ENCODE measurements around the gene SAMD10. TPM values are rescaled to one million over a fixed set of nuclear protein-coding genes. Genes with fewer than 3 reads are reported as not detected.

The SAMD10 gene
- total and polyA plus RNA-seq, 7 experiments from 2014 or later: 10.2 to 37.8 (median 14.2) TPM

- H3K27ac ChIP-seq (ENCODE audit: low read depth, low read length): no peak overlapping the region
- Mint-ChIP-seq H3K4me1 (peaks cover 27 to 58% (median 42%) of the 10 kb centered on the region in 7 donors), H3K9me3 (no peaks in the 10 kb centered on the region), H3K27ac (no peak overlapping the region), H3K36me3 (peaks cover 0 to 14% (median 0%) of the 10 kb centered on the region in 5 donors), H3K27me3 (no peaks in the 10 kb centered on the region), H3K4me3 (no peak overlapping the region)
- ChIA-PET POLR2A (interaction anchor here (0.8 kb wide), 1 partner anchor 47 kb away, joined by 3 read pairs; no protein-coding TSS in a partner anchor), CTCF (no interaction called here)
- intact Hi-C loops (cut with micrococcal nuclease): no loop called here
- ATAC-seq: no peak
- DNase-seq: peak in 1 of 9 donors; percentile 7
- peaks cover 30 to 39% of the 10 kb centered on the region in 2 donors for H3K4me1 ChIP-seq (ENCODE audit: control insufficient read depth in 2 of 2, insufficient read depth in 2 of 2, low read length in 2 of 2)
- H3K9me3 ChIP-seq (ENCODE audit: control insufficient read depth in 2 of 3, low read length in 3 of 3): no peaks in the 10 kb centered on the region
- peaks cover 0 to 57% (median 13%) of the 10 kb centered on the region in 3 experiments for H3K36me3 ChIP-seq (ENCODE audit: control insufficient read depth in 2 of 3, insufficient read depth in 3 of 3, low read length in 3 of 3)
- H3K27me3 ChIP-seq (ENCODE audit: control insufficient read depth in 2 of 2, insufficient read depth in 2 of 2, low read length in 2 of 2): no peaks in the 10 kb centered on the region
- H3K4me3 ChIP-seq (ENCODE audit: low read length): no peak overlapping the region
Observed at GRCh38 chr20:63944078-63944941, 35.1 kb downstream of the SAMD10 start.

GRCh38 chr20:63943808-63944077 is 35.7 kb downstream of the SAMD10 start:
- Histone ChIP-seq H3K36me3 (ENCODE audit: control insufficient read depth in 2 of 3, insufficient read depth in 3 of 3, low read length in 3 of 3) (peaks cover 0 to 61% (median 13%) of the 10 kb centered on the region in 3 experiments), H3K4me1 (ENCODE audit: control insufficient read depth in 2 of 2, insufficient read depth in 2 of 2, low read length in 2 of 2) (peaks cover 24 to 34% of the 10 kb centered on the region in 2 donors), H3K27me3 (ENCODE audit: control insufficient read depth in 2 of 2, insufficient read depth in 2 of 2, low read length in 2 of 2) (no peaks in the 10 kb centered on the region), H3K4me3 (ENCODE audit: low read length) (no peak overlapping the region), H3K9me3 (ENCODE audit: control insufficient read depth in 2 of 3, low read length in 3 of 3) (no peaks in the 10 kb centered on the region), H3K27ac (ENCODE audit: low read depth, low read length) (no peak overlapping the region)
- ATAC-seq (no peak), DNase-seq (no peak)
- intact Hi-C loops (cut with micrococcal nuclease): no loop called here
- ChIA-PET CTCF (no interaction called here), POLR2A (interaction anchor here (0.6 to 2.1 kb wide), 3 partner anchors 11 to 48 kb away, joined by 5 to 9 read pairs (median 6); partner anchors contain the start of gene UCKL1)
- Mint-ChIP-seq H3K9me3 (no peaks in the 10 kb centered on the region), H3K27ac (no peak overlapping the region), H3K27me3 (no peaks in the 10 kb centered on the region), H3K4me1 (peaks cover 21 to 52% (median 37%) of the 10 kb centered on the region in 7 donors), H3K4me3 (no peak overlapping the region), H3K36me3 (peaks cover 0 to 14% (median 0%) of the 10 kb centered on the region in 5 donors)

DNA sequence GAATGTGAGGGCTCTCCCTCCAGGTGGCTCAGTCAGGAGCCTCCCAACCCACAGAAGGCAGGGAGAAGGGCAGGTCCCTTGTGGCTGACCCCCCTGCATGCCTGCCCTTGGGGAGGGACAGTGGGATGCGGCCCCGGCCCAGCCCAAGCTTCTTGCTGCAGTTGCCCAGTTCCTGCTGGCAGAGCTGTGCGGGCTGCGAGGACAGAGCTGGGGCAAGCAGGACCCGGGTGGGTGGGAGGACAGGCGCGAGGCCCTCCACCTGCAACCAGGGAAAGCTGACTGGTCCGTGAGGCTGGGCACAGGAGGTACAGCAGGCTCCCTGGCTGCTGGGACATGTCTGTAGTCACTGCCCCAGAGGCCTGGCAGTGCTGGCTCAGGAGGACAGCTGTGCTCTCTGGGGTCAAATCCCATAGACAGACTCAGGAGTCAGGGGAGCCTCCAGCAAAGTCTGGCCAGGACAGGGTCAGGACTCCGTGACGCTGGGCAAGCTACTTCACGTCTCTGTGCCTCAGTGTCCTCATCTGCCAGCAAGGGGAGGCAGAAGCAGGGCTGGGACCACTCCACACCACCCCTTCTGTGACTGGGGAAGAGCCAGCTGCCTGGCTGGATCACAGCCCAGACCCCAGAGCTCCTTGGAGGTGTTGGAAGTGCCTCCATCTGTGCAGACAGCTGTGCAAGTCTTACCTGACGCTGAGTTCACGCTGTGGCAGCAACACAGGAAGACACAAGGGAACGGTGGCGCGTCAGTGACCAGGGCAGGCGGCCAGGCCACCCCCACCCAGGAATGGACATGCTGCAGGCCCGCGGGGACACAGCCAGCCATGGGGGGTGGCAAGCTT is 36.3 kb downstream of the SAMD10 start:
- H3K36me3 Mint-ChIP-seq: peaks cover 0 to 12% (median 0%) of the 10 kb centered on the region in 5 donors
- POLR2A ChIA-PET: interaction anchor here (0.6 to 2.1 kb wide), 4 partner anchors 12 to 85 kb away, joined by 3 to 9 read pairs (median 6); partner anchors contain the start of gene UCKL1
- no peaks in the 10 kb centered on the region for H3K9me3 Mint-ChIP-seq

DNA sequence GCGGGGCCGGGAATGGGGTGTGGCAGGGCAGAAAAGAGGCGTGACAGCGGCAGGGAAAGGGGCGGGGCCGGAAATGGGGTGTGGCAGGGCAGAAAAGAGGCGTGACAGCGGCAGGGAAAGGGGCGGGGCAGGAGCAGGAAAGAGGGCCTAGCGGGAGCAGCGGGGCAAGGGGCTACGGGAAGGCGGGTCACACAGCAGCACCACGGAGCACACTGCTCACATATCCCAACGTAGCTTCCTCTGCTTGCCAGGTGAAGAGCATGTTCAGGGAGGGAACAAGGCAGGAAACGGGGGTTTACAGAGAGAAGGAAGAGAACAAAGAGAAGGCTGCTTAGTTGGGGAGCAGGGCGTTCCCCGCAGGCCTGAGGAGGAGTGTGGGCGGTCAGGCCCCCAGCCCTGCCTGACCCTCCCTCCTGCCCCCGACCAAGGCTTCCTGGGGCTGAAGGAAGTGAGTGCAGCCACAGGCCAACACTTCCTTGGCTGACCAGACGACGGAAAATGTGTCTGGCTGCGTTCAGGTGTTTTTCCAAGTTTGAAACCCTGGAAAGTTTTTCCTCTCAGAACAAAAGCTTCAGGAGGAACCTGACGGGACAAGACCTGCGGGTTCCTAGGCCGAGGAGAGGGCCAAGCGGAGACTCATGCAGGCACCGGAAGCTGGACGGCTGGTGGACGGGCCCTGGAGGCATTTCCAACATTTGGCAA is 37.0 kb downstream of the SAMD10 start:
- intact Hi-C loops (cut with micrococcal nuclease): no loop called here
- peaks cover 0 to 16% (median 0%) of the 10 kb centered on the region in 5 donors for H3K36me3 Mint-ChIP-seq
- peak overlapping the region; percentile 32 to 90 (median 84) for H3K27ac Mint-ChIP-seq
- DNase-seq: peak in 6 of 9 donors; percentile 10 to 62 (median 26)
- H3K4me1 Mint-ChIP-seq: peaks cover 8 to 40% (median 23%) of the 10 kb centered on the region in 7 donors
- peak; percentile 2 for ATAC-seq
- peak overlapping the region in 7 of 10 donors; percentile 12 to 77 (median 54) for H3K4me3 Mint-ChIP-seq
- no peaks in the 10 kb centered on the region for H3K27me3 Mint-ChIP-seq
- CTCF ChIA-PET: no interaction called here
- no peaks in the 10 kb centered on the region for H3K27me3 ChIP-seq (ENCODE audit: control insufficient read depth in 2 of 2, insufficient read depth in 2 of 2, low read length in 2 of 2)
- POLR2A ChIA-PET: interaction anchor here (2.1 kb wide), 2 partner anchors 14 to 47 kb away, joined by 5 to 9 read pairs; partner anchors contain the start of gene UCKL1
- H3K9me3 ChIP-seq (ENCODE audit: control insufficient read depth in 2 of 3, low read length in 3 of 3): no peaks in the 10 kb centered on the region
- peaks cover 11 to 20% of the 10 kb centered on the region in 2 donors for H3K4me1 ChIP-seq (ENCODE audit: control insufficient read depth in 2 of 2, insufficient read depth in 2 of 2, low read length in 2 of 2)
- H3K36me3 ChIP-seq (ENCODE audit: control insufficient read depth in 2 of 3, insufficient read depth in 3 of 3, low read length in 3 of 3): peaks cover 0 to 62% (median 13%) of the 10 kb centered on the region in 3 experiments
- no peaks in the 10 kb centered on the region for H3K9me3 Mint-ChIP-seq
- peak overlapping the region; percentile 66 for H3K27ac ChIP-seq (ENCODE audit: low read depth, low read length)
- no peak overlapping the region for H3K4me3 ChIP-seq (ENCODE audit: low read length)

More for the DNA sequence above, 36.3 kb downstream of the SAMD10 start:
- no peak overlapping the region for H3K4me3 ChIP-seq (ENCODE audit: low read length)
- peaks cover 0 to 62% (median 13%) of the 10 kb centered on the region in 3 experiments for H3K36me3 ChIP-seq (ENCODE audit: control insufficient read depth in 2 of 3, insufficient read depth in 3 of 3, low read length in 3 of 3)
- peaks cover 19 to 28% of the 10 kb centered on the region in 2 donors for H3K4me1 ChIP-seq (ENCODE audit: control insufficient read depth in 2 of 2, insufficient read depth in 2 of 2, low read length in 2 of 2)
- CTCF ChIA-PET: interaction anchor here (0.6 kb wide), 1 partner anchor 135 kb away, joined by 3 read pairs; no protein-coding TSS in a partner anchor
- H3K27ac ChIP-seq (ENCODE audit: low read depth, low read length): peak overlapping the region; percentile 66
- no peaks in the 10 kb centered on the region for H3K27me3 Mint-ChIP-seq
- no peaks in the 10 kb centered on the region for H3K27me3 ChIP-seq (ENCODE audit: control insufficient read depth in 2 of 2, insufficient read depth in 2 of 2, low read length in 2 of 2)
- H3K27ac Mint-ChIP-seq: peak overlapping the region in 3 of 9 donors; percentile 51 to 90 (median 69)
- intact Hi-C loops (cut with micrococcal nuclease): no loop called here
- H3K9me3 ChIP-seq (ENCODE audit: control insufficient read depth in 2 of 3, low read length in 3 of 3): no peaks in the 10 kb centered on the region
- H3K4me1 Mint-ChIP-seq: peaks cover 15 to 47% (median 31%) of the 10 kb centered on the region in 7 donors
- H3K4me3 Mint-ChIP-seq: no peak overlapping the region
- ATAC-seq: no peak
- peak in 2 of 9 donors; percentile 6 to 8 for DNase-seq

GRCh38 chr20:63941282-63942081 is 38.0 kb downstream of the SAMD10 start:
- ATAC-seq (peak; percentile 92), DNase-seq (peak; percentile 51 to 81 (median 71))
- H3K4me1 ChIP-seq (ENCODE audit: control insufficient read depth in 2 of 2, insufficient read depth in 2 of 2, low read length in 2 of 2): peaks cover 7 to 16% of the 10 kb centered on the region in 2 donors
- Mint-ChIP-seq H3K4me3 (peak overlapping the region in 6 of 10 donors; percentile 17 to 75 (median 66)), H3K36me3 (peaks cover 0 to 16% (median 0%) of the 10 kb centered on the region in 5 donors), H3K27me3 (no peaks in the 10 kb centered on the region), H3K9me3 (peaks cover 0 to under 1% (median 0%) of the 10 kb centered on the region in 11 donors), H3K27ac (peak overlapping the region in 8 of 9 donors; percentile 59 to 92 (median 86)), H3K4me1 (peaks cover 0 to 33% (median 17%) of the 10 kb centered on the region in 7 donors)
- ChIA-PET CTCF (no interaction called here), POLR2A (interaction anchor here (0.6 to 2.1 kb wide), 4 partner anchors 15 to 467 kb away, joined by 3 to 9 read pairs (median 4); partner anchors contain the start of gene UCKL1)
- no peaks in the 10 kb centered on the region for H3K27me3 ChIP-seq (ENCODE audit: control insufficient read depth in 2 of 2, insufficient read depth in 2 of 2, low read length in 2 of 2)
- no peak overlapping the region for H3K4me3 ChIP-seq (ENCODE audit: low read length)
- H3K27ac ChIP-seq (ENCODE audit: low read depth, low read length): peak overlapping the region; percentile 51
- intact Hi-C loops (cut with micrococcal nuclease): loop anchor here in 1 of 2 donors (1.0 kb wide), 1 partner anchor 388 kb away; no protein-coding TSS in a partner anchor
- no peaks in the 10 kb centered on the region for H3K9me3 ChIP-seq (ENCODE audit: control insufficient read depth in 2 of 3, low read length in 3 of 3)
- H3K36me3 ChIP-seq (ENCODE audit: control insufficient read depth in 2 of 3, insufficient read depth in 3 of 3, low read length in 3 of 3): peaks cover 0 to 62% (median 13%) of the 10 kb centered on the region in 3 experiments
